Germinal center (tissue), 1 donor: ENCODE results near the gene NUDT12.

Experiments used
- DNase-seq: peaks from one replicate; pipeline ENCODE4 v3.0.0; 2012; ENCODE audit warnings: mixed read lengths, low spot score

The NUDT12 gene

DNA sequence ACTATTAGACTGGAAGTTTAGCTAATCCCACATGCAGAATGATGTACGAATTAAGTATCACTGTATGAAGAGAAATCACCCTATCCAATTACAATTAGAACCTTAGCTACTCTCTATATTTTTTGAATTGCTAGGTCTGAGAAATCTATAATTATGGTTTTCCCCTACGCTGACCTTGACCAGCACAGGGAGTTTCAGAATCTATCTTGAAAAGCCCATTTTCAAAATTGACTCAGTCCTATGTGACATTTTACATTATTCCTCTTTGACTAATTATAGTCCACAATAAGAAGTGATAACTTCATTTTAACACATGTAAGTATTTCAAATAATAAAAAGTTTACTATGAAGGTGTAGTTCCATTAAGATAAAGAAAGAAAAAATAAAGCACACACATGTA is 21.5 kb downstream of the NUDT12 start:
- DNase-seq = no peak

DNA sequence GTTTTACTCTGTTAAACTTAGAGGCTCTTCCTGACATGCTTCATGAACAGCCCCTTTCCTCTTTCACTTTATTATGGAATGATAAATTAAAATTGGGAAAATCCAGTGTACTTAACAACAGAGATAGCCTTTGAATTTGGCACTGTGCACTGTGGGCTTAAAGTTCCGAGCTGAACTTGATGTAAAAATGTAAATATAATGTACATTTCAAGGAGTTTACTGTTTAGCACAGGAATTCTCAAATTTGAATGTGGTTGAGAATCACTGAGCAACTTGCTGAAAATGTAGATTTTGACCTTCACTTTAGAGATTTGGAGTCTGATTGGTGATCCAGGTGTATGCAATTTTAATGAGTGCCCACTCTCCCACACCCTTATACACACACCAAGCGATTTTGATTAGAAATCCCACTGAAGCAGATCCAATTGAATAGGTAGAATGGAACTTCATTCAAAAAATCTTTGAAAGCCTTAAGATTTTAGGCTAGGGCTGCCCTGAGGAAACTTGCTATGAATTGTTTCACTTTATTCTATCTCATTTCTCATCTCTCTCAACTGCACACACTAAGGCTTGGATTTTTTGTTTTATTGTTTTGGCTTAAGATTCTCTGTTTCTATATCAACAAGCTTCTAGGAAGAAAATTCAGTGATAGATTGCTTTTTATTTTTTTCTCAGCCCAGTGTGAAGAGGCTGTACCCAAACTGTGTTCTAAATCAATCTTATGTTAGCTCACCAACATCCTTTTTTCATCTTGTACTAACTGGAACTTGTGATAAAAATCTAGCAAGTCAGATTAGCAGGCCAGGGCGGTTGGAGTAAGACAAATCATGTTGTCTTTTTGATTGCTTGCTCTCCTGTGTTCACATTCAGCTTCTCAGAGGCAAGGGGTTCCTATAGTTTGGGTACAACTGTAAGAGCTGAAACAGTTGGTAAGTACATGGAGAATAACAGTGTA is 22.9 kb downstream of the NUDT12 start:
- DNase-seq = no peak

DNA sequence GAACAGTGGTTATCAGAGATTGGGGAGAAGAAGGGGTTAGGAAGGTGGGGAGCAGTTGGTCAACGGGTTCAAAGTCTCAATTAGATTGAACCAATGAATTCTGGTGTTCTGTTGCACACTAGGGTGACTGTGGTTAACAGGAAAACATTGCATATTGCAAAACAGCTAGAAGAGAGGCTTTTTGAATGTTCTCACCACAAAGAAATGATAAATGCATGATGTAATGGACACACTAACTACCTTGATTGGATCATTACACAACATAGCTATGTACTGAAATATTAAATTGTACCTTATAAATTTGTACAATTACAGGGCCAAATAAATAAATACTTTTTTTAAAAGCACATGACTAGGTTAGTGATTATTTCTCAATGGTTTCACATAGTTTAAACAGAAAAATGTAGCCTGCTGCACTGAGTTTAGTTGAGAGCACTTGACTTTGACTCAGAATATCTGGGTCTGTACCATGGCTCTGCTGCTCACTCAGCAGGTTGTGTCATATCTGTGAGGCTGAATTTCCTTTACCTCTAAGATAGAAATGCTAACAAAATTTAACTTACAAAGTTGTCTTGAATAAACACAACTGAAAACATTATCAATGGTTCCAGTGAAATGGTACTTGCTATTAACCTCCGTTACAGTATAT is 30.4 kb downstream of the NUDT12 start:
- no peak for DNase-seq

GRCh38 chr5:103526164-103526915 is 36.2 kb downstream of the NUDT12 start:
- DNase-seq = no peak

DNA sequence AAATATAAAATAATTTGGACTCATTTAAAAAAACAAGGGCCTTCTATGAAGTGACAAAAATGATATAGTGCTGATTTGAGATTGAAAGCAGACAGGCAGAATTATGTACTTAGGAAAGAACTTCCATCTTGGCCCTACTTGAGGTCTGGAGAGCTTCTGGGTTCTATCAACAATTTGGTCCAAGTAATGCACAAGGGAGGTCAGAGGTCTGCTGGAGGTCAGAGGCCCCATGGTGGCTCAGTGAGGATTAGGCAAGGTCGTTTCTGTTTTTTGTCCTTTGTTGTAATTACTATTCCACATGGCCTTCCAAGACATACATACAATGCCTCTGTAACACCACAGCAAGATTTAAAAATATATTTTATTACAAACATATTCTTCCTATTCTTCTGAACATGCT is 37.2 kb downstream of the NUDT12 start:
- no peak for DNase-seq

DNA sequence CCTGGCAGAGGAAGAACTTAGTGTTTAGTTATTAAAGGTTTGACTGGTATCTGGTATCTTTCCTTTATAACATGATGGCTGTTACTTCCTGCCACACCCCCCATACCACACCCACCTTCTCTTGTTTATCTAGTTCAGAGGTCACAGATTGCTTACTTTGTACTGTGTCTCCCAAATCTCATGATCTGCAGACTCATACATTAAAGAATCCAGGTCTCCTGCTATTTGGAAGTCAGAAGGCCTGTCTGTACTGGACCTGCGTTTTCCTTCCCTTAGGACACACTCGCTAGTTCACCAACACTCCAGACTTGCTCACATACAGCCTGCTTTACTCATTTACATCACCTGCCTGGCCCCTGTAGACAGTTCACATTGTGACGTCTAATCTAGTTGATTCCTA is 39.3 kb downstream of the NUDT12 start:
- DNase-seq = no peak

- DNase-seq = no peak
Observed at GRCh38 chr5:103522586-103522985, 40.0 kb downstream of the NUDT12 start.

GRCh38 chr5:103519550-103519949 is 43.0 kb downstream of the NUDT12 start:
- no peak for DNase-seq

DNA sequence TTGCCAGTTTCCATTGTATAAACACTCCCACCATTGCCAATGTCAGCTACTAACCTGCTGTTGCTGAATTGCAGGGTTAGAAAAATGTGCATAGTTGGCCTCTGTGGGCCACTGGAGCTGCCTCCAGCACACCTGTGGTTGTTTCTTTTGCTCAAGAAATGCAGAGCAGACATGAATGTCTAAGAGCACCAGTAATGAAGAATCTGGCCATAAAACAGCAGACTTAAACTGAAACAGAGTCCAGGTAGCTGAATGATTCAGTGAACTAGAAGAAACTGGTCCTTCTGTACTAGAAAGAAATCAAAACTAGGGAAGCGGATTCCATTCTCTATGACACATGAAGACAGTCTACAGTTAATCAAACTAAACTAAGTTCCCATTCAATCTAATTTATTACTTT is 48.2 kb downstream of the NUDT12 start:
- no peak for DNase-seq

DNA sequence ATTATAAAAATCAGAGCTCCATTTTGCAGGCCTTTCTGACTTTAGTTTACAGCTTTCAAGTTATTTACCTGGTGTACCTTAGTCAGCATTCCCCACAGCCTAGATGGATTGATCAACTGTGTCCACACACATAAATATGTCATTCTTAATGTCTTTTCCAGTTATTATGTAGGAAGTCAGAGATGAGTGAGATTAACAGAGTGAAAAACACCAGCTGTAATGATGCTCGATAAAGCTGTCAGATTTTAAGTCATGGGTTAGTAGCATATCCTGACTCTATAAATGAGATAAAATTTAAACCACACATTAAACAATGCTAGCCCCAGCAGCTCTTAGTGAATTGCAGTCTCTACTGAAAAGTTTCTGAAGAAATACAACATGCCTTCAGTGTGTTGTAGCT is 48.9 kb downstream of the NUDT12 start:
- no peak for DNase-seq

DNA sequence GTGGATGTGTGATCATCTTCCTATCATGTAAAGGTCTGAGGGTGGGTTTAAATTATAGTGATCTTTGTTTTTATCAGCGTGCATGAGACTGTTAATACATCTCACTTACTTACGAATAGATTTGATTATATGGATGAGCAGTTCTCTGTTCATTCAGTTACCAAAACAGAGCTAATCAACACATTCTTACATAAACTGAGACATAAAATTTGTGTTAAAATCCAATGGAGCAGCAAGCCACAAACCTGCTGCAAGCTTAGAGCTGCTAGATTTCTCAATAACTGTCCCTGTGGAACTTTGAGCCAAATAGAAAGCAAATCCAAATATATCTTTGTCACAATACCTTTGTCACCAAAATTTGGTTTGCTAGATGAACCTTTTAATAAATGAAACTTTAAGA is 50.1 kb downstream of the NUDT12 start:
- DNase-seq = no peak

GRCh38 chr5:103511554-103511885 is 51.1 kb downstream of the NUDT12 start:
- no peak for DNase-seq

DNA sequence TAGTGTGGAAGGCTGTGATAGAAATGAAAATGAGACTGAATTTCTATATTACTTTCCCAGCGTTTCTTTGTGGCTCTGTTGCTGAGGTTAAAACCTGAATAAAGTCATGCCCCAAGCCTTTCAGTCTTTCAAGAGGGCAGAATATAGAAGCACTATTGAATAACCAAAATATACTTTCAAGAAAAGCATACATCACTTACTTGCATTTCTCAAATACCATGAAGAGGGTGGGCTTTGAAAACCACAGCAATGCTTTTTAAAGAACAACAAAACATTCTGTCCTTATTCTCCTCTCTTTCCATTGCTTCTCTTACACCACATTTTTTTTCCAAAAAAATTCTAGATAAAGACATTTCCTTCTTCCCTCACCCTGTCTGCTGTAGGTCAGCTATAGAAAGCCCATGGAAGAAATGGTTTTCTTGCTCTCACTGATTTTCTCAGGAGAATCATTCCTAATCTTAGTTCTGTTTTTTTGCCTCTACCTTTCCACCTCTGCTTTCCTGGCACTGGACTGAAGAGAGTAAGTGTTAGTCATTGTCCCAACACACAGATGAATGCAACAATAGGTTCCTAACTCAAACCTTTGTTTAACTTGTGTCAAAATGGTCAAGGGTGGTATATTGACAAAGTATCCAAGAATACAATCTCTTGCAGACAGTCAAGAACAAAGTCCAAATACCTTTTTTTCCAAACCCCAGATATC is 51.6 kb downstream of the NUDT12 start:
- DNase-seq = no peak

DNA sequence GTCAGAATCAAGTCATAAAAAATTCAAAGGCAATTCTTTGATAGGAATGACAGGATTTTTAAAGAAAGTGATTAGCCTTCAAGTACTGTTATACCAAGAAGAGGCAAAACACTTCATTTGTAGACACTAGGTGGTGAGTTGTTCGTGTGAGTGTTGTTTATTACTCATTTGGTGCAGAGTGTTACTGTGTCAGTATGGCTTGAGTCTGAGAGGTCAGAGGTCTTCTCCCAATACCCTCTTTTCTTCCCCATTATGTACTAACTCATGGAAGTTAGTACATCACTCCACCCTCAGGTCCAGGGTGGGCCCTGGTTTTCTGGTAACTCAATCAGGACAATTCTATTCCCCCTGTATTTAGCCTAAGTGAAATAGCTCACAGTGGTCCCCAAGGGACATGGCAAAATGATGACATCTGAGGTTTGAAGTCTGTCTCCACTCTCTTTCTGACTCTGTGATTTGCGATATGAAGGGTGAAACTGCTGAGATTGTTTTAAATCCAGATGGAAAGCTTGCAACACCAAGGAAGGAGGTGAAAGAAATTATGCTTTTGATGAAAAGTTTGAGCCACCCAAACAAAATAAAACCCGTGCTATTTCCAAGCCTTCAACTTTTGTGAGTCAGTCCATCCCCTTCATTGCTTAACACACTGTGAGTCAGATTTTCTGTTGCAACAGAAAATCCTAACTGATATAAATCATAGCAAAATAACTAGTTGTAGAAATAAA is 56.8 kb downstream of the NUDT12 start:
- DNase-seq = no peak

DNA sequence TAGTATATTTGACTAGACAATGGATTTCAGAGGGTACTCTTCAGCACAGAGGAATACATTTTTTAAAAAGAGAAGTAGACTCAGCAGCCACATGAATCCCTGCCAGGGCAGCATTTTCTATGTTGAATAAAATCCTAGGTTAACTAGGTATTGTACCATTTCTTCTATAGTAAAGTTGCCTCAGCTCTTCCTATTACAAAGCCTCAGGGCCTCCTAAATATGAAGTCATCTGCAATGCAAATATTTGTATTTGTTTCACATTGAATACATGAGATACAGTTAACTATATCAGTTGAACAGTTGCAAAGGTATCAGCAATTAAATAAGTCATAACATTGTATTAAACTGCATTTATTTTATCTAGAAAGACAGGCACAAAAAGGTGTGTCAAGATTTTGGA is 59.5 kb downstream of the NUDT12 start:
- no peak for DNase-seq

DNA sequence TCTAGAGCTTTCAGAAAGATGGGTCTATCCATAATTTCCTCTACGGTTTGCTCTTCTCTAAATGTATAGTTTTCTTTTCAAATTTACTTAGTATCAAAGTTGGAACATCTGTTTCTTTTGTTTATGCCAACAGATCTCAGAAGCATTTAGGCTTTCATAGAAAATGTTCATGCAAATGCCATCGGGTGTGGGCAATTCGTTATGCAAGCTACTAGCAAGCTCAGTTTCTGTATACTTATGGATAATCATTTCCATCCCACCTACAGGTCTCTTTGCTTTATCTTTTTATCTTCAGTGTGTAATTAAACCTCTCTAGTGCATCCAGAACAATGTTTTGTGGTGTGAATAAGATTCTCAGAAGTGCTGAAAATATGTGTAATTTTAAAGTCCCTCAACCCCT is 59.9 kb downstream of the NUDT12 start:
- no peak for DNase-seq
